Spinal cord (tissue), 10 donors: ENCODE results near the gene HOXC9. TPM values are rescaled to one million over a fixed set of nuclear protein-coding genes. Genes with fewer than 3 reads are reported as not detected.
A peak's percentile ranks its signal among the peaks of the same experiment; 100 is the strongest.

Experiments used
- DNase-seq, 6 donors: peaks; one replicate each; pipeline versions ENCODE4 v3.0.0 to v3.0.0-alpha.2; 2013 to 2015; ENCODE audit warnings: low spot score in 6 of 6, low read depth in 4 of 6
- H3K27ac ChIP-seq: one replicate; pipeline ENCODE4 v1.5.1; 2013; ENCODE audit warnings: low read depth, low read length, control low read depth
- H3K27me3 ChIP-seq: one replicate; pipeline ENCODE4 v1.6.1; 2013; ENCODE audit warnings: low read length; ENCODE audit not compliant: control insufficient read depth, insufficient read depth
- H3K36me3 ChIP-seq: one replicate; pipeline ENCODE4 v1.6.1; 2013; ENCODE audit warnings: low read length; ENCODE audit not compliant: control insufficient read depth, insufficient read depth
- H3K4me1 ChIP-seq: one replicate; pipeline ENCODE4 v1.6.1; 2013; ENCODE audit warnings: low read length; ENCODE audit not compliant: control insufficient read depth, insufficient read depth
- H3K4me3 ChIP-seq: one replicate; pipeline ENCODE4 v1.5.1; 2013; ENCODE audit warnings: low read depth, low read length, control low read depth
- H3K9me3 ChIP-seq: one replicate; pipeline ENCODE4 v1.6.1; 2013; ENCODE audit warnings: low read length; ENCODE audit not compliant: control insufficient read depth, insufficient read depth
- WGBS: methylation state at CpG from one replicate; pipeline ENCODE4 v1.1.5; 2013; ENCODE audit warnings: missing lambda C conversion rate; ENCODE audit not compliant: insufficient coverage; 5-methylcytosine and 5-hydroxymethylcytosine counted together
- polyA plus RNA-seq, 2 donors: library from polyadenylated mRNA; unstranded; fragments of 120-200 nt; gene quantifications; one replicate each; pipeline ENCODE4 v1.2.1, GENCODE V29; 2013; ENCODE audit not compliant: insufficient read length in 2 of 2
- total RNA-seq, 2 donors: library from RNA; depleted of rRNA in 1 of 2; stranded (reverse); fragments of 120-200 nt in 1 of 2; fragments of >200 nt in 1 of 2; gene quantifications; one replicate each; pipeline versions ENCODE4 v1.2.3 to v1.2.4, GENCODE V29; 2013 to 2014
- donor health status: healthy.

The HOXC9 gene
- total and polyA plus RNA-seq, 4 donors = 1.6 to 17.9 (median 11.3) TPM

- no peaks in the 10 kb centered on the region for H3K9me3 ChIP-seq
- H3K36me3 ChIP-seq = no peaks in the 10 kb centered on the region
- DNase-seq = no peak
- H3K4me3 ChIP-seq = peak overlapping the region; percentile 16
- 8% methylated on average over 31 of the region's 38 CpGs for WGBS
- H3K27ac ChIP-seq = no peak overlapping the region
- H3K27me3 ChIP-seq = peaks cover 100% of the 10 kb centered on the region
- peaks cover 30% of the 10 kb centered on the region for H3K4me1 ChIP-seq
Measured at GRCh38 chr12:53963434-53964314, 36.3 kb upstream of the HOXC9 start.

- H3K4me3 ChIP-seq = peak overlapping the region; percentile 32
Measured at GRCh38 chr12:53964315-53964713, 35.6 kb upstream of the HOXC9 start.

GRCh38 chr12:53965281-53966084, 34.5 kb upstream of the HOXC9 start:
- H3K36me3 ChIP-seq = no peaks in the 10 kb centered on the region
- 2% methylated on average over 18 of the region's 18 CpGs for WGBS
- peaks cover 29% of the 10 kb centered on the region for H3K4me1 ChIP-seq
- peak overlapping the region; percentile 32 for H3K4me3 ChIP-seq
- peaks cover 100% of the 10 kb centered on the region for H3K27me3 ChIP-seq
- DNase-seq = no peak
- peak overlapping the region; percentile 29 for H3K27ac ChIP-seq
- H3K9me3 ChIP-seq = no peaks in the 10 kb centered on the region

More at GRCh38 chr12:53964315-53964713, 35.6 kb upstream of the HOXC9 start:
- Histone ChIP-seq H3K4me1 (peaks cover 30% of the 10 kb centered on the region), H3K27me3 (peaks cover 100% of the 10 kb centered on the region), H3K36me3 (no peaks in the 10 kb centered on the region), H3K27ac (no peak overlapping the region), H3K9me3 (no peaks in the 10 kb centered on the region)
- no CpG with 5 or more reads among the region's 2 CpGs for WGBS
- DNase-seq = no peak

- DNase-seq = no peak
- peak overlapping the region; percentile 57 for H3K27ac ChIP-seq
- H3K36me3 ChIP-seq = no peaks in the 10 kb centered on the region
- peaks cover 100% of the 10 kb centered on the region for H3K27me3 ChIP-seq
- H3K9me3 ChIP-seq = no peaks in the 10 kb centered on the region
- H3K4me3 ChIP-seq = peak overlapping the region; percentile 32
- H3K4me1 ChIP-seq = peaks cover 24% of the 10 kb centered on the region
- 1% methylated on average over 9 of the region's 15 CpGs for WGBS
Measured at GRCh38 chr12:53966085-53966384, 33.9 kb upstream of the HOXC9 start.

GRCh38 chr12:53966385-53967133, 33.4 kb upstream of the HOXC9 start:
- no peaks in the 10 kb centered on the region for H3K9me3 ChIP-seq
- H3K4me1 ChIP-seq = peaks cover 18% of the 10 kb centered on the region
- peak overlapping the region; percentile 57 for H3K27ac ChIP-seq
- peaks cover 100% of the 10 kb centered on the region for H3K27me3 ChIP-seq
- 8% methylated on average over 33 of the region's 36 CpGs for WGBS
- H3K4me3 ChIP-seq = peak overlapping the region; percentile 32
- H3K36me3 ChIP-seq = no peaks in the 10 kb centered on the region
- DNase-seq = peak in 1 of 6 donors; percentile 23

GRCh38 chr12:53967421-53967925, 32.5 kb upstream of the HOXC9 start:
- peaks cover 16% of the 10 kb centered on the region for H3K4me1 ChIP-seq
- H3K27ac ChIP-seq = peak overlapping the region; percentile 57
- no peaks in the 10 kb centered on the region for H3K36me3 ChIP-seq
- 19% methylated on average over 4 of the region's 5 CpGs for WGBS
- H3K4me3 ChIP-seq = no peak overlapping the region
- H3K27me3 ChIP-seq = peaks cover 100% of the 10 kb centered on the region
- H3K9me3 ChIP-seq = no peaks in the 10 kb centered on the region
- no peak for DNase-seq

- H3K27me3 ChIP-seq = peaks cover 100% of the 10 kb centered on the region
- peaks cover 23% of the 10 kb centered on the region for H3K4me1 ChIP-seq
- WGBS = 23% methylated on average over 20 of the region's 24 CpGs
- H3K36me3 ChIP-seq = no peaks in the 10 kb centered on the region
- H3K4me3 ChIP-seq = no peak overlapping the region
- H3K27ac ChIP-seq = peak overlapping the region; percentile 19
- H3K9me3 ChIP-seq = no peaks in the 10 kb centered on the region
- DNase-seq = no peak
Measured at GRCh38 chr12:53968214-53969127, 31.5 kb upstream of the HOXC9 start.

- Histone ChIP-seq H3K36me3 (no peaks in the 10 kb centered on the region), H3K4me3 (no peak overlapping the region), H3K27me3 (peaks cover 100% of the 10 kb centered on the region), H3K9me3 (no peaks in the 10 kb centered on the region), H3K4me1 (peaks cover 27% of the 10 kb centered on the region), H3K27ac (no peak overlapping the region)
- DNase-seq = no peak
- WGBS = 17% methylated on average over 9 of the region's 12 CpGs
Measured at GRCh38 chr12:53969588-53970259, 30.2 kb upstream of the HOXC9 start.
